AG08395 (cell line): ENCODE data around the gene TRIM2.

ENCODE experiments used
- DNase-seq: peaks from one replicate; pipeline ENCODE4 v3.0.0; 2012; ENCODE audit warnings: mixed read lengths, low spot score

The TRIM2 gene

DNA sequence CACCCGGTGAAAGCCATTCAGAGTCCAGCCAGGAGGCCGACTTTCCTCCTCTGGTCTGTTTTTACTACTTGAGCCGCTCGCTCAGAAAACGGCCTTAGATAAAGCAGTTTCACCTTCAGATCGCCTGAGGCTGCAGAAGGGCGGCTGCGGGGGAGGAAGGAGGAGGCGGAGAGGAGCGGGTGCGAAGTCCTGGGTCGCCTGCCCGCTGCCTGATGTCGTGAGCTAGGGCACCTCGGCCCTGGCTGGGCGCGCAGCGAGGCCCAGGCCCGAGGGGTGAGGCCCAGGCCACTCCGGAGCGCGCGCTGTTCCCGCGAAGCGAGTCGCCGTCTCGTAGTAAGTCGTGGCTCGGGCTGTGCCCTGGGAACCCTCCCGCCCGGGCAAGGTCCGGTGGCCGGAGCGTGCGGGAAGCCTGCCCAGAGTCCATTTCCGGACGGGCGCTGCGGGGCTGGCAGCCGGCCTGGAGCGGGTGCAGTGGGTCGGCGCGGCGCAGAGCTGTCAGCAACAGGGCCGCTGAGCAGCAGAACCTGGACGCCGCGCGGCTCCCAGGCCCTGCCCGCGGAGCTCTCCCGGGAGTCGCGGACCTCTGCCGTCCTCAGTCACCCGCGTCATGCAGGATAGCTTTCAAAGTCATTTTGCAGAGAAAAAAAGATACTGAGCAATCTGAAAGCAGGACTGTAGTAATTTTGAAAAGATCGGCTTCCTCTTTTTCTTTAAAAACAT lies 18.6 kb downstream of the TRIM2 start:
- DNase-seq = peak; percentile 61

DNA sequence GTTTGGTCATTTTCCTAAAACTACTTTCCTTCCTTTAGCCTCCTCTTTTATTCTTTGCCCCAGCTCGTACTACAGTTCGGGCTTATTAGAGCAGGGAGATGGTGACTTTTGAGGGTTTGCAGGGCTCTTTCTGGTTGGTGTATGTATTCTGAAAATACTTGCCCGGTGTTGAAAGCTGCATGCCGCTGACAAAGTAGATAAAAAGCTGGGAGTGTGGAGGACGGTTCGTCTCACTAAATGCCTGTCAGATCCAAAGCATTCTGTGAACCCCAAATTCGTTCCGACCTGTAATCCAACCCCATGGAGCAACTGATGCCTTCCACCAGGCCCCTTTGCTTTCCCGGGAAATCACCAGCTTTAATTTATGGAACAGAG lies 19.2 kb downstream of the TRIM2 start:
- peak; percentile 18 for DNase-seq

DNA sequence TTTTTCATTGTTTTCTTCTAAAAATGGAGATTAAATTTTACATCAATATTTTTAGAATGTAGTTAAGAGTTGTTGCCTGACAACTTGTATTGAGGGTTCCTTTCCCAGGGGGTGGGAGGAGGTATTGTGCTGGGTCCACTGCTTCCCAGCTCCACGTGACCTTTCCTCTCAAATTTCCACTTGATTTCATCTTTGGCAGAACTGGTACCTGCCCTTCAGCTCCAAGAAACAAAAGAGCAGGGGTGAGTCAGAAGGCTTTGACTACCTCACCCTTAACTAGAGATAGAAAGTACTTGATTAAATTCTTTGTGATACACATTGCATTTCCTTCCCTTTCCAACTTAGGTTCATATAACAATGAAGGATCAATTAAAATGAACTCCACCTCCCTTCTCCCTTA lies 19.7 kb downstream of the TRIM2 start:
- peak; percentile 13 for DNase-seq

DNA sequence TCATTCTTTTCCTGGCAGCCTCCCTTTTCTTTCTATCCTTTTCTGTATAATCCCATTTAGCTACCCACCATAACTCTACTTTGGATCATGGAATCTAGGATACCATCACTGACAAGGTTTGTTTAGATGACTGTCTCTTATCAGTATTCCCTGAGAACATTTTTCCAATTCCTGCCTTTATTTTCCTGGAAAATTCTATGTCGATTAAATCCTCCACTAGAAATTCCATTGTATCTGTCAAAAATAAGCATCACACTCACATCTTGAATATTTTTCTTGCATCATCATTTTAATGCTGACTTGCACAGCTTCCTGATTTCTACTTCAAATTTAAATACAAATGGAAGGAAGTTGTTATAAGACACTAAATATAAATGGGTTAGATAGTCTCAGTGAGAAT lies 20.2 kb downstream of the TRIM2 start:
- no peak for DNase-seq

DNA sequence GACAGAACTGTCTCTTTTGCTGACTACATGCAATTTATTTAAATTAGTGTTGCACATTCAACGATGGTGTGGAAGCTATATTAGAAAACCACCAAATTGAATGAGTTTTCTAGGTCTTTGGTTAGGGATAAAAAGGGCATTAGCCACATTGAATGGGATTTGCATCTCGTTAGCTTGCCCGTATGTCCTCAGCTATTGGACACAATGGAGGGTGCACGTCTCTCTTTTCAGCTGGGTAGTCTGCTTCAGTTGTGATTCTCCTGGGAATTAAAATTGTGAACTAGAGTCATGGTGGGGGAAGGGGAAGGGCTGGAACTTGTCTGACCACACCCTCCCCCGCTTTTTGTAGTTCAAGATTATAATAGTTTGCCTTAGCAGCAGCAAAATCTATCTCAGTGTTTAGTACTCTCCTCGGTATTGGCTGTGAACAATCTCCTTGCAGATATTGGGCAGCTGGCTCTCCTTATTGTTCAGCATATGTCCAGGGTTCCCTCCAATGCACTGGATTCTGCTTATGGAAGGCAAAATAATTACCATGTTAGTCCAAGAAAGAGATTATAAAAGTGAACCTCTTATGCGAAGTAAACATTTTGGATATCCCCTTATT lies 23.3 kb downstream of the TRIM2 start:
- no peak for DNase-seq

DNA sequence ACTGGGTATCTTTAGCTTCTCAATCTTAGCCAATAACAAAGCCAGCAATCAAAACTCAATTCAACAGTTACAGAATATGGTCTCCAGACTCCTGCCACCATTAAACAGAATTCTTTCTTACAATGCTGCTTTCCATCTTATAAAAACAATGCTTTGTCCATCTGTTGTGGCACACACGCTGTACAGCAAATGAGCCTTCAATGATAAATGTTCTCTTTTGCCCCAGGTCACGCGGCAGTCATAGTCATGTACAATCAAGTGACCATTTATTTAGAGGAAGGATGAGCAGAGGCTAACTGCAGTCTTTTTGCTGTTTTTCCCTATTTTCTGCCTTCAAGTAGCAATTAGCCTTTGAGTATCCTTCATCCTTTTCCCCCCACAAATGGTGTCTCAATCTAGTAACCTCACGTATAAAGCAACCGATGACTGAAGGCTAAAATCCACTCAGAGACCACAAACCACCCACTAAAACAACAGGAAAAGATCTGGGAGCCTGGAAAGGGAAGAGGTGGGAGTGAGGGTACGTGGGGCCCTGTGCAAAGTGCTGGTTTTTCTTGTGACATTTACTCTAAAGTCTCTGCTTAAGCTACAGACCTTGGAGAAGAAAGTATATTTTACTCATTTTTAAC lies 24.4 kb downstream of the TRIM2 start:
- DNase-seq = no peak

DNA sequence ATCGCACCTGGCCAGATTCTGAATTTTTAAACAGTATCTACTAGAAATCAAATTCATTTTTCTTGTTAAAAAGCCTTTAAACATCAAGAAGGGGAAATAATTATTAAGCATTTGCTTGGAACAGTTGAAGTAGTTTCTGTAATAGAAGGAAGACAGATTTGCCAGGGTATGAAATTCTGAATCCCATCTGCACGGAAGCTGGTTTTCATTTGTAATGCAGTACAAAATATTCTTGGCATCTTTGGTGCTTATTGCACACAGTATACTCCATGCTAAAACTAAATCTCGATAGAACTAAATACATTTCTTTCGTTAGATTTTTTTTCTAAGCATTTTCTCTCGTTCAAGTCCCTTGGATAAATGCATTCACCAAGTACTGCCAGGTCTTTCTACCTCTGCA lies 25.3 kb downstream of the TRIM2 start:
- DNase-seq = no peak

DNA sequence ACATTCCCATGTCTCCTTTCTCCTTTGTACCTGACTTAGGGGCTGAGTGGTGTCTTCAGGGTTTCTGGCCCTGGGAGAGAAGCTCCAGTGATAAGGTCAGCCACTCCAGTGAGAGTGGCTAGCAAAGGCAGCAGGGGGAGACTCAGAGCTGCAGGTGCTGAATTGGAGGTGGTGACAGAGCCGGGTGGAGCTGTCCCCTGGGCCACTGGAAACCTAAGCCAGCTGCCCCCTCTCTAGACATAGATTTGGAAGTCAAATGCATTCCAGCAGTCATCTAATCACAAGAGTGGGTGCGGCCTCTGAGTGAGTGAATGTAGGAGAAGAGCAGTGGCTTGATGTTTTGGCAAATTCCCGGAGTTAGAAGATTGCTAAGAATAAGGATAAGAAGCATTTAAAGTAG lies 28.5 kb downstream of the TRIM2 start:
- DNase-seq = no peak

DNA sequence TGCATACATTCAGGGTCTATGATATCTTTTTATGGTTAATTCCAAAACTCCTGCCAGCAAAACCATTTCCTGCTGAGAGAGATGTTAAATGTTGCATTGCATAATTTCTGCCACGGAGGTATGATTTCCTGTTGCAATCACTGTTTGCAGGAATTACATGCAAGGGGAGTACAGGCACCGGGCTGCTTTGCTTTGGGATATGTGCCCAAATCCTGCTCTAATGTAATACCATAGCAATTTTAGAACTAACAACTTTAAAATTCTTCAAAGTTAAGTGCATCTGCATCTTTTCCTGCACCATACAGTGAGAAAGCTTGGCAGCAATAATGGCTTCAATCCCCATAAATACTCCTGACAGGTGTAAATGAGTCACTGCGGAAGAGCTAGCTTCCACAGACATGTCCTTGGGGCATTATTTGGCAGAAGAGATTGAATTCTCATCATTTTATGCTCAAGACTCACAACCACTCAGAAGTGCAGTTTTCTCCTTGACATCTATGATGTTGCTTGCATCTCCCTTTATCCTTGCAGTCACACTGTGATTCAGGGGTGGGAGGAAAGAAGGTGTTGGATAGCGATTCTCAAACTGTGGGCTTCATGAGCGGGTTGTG lies 29.6 kb downstream of the TRIM2 start:
- peak; percentile 89 for DNase-seq

DNA sequence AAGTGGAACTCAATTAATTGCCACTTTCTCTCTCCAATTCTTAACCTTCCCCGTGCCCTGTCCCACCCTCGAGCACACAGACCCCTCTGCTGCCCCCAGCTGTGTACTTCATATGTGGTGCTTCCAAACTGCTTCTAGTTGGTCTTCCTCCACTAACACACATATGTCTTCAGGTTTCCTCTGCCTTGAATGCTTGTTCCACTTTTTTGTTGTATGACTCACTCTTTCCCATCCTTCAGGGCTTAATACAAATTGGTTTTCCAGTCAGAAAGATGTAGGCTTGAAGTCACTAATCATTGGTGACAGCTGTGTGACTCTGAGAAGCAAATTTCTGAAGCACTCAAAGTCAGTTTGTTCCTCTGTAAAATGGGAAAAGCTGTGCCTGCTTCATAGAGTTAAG lies 30.6 kb downstream of the TRIM2 start:
- no peak for DNase-seq

DNA sequence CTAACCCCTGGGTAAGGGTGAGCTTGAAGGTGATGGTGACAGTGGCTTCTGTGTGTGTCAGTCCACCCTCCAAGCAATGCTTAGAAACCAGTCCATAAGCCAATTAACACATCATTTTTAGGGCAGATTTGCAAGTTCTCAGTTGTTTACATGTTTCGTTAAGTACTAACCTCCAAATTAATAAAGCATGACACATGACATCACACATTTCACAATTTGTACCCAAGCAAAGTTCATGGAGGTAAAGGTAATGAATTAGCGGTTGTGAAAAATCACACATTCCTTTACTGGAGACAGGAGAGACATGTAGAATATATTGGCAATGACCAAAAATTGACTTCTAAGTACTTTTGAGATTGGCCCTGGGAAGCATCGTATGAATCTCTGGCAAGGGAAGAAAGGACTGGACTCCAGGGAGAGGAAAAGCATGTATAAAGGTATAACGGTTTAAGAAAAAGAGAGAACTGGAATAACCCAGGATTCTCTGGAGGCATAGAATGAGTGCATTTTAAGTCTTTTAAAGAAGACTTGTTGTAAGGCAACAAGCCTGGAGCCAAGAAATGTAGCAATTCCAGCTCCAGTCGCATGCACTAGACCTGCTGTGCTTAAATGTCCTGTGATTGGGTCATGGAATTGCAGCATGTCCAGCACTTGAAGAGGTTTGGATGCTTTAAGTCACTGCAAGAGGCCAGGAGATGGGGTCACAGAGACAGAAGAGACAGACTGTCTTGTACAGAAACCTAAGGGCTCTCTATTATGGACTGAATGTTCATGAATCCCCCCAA lies 34.1 kb downstream of the TRIM2 start:
- no peak for DNase-seq

DNA sequence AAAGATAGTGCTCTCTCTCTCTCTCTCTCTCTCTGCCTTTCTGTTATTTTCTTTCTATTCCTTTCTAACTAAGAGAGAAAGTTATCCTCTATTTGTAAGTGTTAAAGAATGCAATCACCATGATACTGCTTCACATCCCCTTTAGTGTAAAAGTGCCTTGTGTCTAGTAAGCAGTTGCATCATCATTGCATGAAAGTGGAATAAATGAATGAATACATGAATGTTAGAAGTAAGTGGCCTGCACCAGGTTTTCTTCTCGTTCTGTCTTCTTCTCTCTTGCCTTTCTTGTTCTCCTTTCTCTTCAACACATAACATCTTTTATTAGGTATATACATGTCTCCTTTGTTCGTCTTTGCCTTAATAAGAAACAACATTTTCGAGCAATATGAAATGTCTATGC lies 35.2 kb downstream of the TRIM2 start:
- DNase-seq = no peak

DNA sequence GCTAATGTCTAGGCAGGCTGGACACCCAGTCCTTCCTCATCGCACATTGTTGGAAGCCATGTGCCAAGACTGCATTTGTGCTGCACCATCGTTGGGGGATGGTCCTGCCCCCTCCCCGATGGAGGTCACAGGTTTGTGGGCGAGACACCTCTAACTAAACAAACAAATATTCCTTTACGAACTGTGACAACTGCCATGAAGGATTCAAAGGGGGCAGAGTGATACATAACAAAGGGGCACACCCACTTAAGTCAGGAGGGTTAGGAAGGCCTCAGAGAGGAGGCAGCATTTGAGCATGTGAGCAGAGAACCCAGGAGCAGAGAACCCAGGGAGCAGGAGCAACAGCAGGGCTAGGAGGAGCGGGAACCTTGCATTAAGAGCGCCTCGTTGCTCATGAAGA lies 37.1 kb downstream of the TRIM2 start:
- no peak for DNase-seq

DNA sequence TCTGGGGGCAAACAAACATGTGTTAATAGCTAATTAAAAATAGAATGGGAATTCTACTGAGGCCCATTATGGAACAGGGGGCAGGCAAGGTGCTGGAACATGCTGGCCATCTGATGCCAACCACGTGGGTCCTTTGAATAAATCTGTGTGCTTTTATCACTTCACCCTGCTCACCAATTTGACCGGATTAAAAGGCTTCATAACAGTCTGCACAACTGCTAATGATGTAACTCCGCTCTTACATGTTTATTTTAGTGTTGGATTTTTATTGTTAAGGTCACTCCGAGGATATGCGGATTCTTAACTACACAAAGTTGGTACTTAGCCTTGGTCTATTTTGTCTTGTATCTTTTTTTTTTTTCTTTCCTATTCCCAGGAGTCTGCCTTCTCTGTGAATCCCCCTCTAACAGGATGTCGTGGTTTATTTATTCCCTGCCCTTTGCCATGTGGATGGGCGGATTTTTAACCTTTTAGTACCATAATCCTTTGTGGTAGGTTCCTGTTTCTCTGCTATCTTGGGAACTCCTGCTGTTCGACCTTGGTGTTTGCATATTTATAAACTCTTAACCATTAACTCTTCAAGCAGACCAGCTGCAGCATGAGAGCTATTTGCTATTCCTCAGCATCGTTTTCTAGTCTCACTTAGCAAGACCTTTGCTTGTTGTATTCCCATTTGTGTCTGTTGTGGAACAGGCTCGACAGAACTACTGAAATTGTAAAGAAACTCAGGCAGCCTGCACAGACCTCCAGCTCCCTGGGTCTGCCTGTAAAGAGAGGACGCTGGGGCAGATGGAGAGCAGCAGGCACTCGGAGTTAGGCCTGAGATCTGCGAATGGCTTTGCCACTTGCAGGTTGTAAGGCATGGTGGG lies 38.0 kb downstream of the TRIM2 start:
- DNase-seq = no peak

DNA sequence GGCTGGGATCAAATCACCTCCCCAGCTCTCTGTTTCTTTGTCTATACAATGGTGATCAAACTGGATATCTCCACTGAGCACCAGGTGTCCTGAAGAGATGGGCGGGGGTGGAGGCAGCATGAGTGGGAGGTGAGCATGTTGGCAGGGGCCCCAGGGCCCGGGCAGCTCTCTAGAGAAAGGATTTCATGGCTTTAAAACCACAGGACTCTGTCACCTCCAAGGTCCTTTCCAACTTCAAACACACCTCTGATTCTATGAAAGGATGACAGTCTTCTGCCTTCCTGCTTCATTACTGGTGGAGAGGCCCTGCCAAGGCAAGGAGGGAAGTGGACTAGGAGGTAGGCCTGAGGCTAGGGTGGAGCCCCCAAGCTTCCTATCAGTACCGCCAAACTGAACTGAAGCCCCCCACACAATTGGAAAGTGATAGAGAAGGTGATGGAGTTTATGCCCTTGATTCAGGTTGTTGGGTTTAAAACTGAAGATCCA lies 38.6 kb downstream of the TRIM2 start:
- no peak for DNase-seq

DNA sequence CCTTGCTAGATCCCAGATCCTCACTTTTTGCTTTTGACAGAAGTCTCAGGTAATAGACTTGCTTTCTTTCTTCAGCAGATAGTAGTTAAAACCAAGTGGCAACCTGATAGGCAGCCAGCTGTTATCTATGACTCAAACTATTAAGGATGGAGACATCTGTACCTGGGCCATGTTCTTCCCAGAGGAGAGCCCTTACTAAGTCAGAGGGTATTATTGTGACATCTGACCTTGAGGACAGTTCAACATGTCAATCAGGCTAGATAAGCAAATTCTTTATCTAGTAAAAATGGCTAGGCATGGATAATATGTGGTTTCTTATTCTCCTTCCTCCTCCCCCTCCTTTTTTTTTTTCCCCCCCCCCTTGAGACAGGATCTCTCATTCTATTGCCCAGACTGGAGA lies 39.2 kb downstream of the TRIM2 start:
- no peak for DNase-seq

DNA sequence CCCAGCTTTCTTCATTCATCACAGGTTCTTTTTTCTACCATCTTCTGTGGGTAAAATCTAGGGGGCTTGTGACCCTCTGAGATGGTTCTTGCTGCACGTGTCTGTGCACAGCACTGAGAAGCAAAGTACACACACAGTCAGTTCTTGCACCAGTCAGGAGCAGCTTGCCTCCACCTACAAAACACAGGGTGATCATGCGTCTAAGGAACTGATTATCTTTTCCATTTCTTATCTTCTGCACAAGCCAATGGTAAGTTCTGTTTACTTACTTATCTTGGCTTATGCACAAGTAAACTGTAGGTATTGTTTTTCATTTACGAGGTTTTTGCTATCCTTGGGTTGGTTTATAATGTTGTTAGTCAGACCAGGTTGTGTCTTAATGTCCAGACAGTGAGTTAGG lies 40.7 kb downstream of the TRIM2 start:
- DNase-seq = no peak

DNA sequence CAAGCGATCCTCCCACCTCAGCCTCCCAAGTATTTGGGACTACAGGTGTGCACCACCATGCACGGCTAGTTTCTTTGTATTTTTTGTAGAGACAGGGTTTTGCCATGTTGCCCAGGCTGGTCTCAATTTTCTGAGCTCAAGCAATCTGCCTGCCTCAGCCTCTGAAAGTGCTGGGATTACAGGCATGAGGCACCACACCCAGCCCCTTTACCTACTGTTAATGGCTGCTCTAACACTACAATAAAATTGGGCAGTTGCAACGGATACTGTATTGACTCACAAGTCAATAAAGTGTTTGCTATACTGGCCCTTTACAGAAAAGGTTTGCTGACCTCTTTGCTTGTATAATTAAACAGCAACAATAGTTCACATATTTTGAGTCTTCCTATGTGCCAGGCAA lies 41.5 kb downstream of the TRIM2 start:
- DNase-seq = no peak

DNA sequence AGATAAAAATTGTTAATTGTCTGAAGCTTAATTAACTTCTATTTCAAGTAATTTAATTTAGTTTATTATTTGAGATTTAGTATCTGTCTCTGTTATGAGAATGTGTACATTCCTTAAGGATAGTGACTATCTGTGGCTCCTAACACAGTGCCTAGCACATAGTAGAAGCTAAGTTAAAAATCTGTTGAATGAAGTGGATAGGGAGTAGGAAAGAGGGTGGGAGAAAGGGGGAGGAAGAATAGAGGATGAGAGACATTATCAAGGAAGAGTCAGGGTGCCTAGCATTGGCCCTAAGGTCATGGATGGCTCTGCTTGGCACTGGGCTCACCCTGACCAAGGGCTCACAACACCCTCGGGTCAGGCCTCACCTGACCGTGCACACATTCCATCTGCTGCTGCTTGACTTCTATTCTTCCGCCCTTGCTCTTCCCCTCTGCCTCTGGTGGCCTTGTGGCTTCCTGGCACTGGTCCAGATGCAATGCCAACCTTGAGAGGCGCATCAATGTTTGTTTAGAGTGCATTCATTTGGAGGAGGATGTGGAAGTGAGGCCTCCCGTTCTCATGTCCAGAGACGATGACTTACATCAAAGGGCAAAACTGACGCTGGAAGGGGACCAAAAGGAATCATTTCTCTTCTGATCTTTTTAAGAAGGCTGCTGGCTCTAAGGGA lies 42.3 kb downstream of the TRIM2 start:
- DNase-seq = no peak

DNA sequence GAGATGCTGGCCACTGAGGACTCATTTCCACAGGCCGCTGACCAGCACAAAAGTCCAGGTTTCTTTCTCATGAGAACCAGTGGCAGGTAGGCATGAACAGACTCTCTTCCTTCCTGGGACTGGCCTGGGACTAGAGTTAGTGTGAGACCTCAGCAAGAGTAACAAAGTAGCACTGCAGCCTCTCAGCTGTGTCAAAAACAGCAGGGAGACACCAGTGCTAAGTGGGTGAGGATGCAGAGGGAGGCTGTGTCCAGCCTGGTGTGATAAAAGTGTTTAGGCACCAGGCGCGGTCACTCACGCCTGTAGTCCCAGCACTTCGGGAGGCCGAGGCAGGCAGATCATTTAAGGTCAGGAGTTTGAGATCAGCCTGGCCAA lies 42.9 kb downstream of the TRIM2 start:
- no peak for DNase-seq

DNA sequence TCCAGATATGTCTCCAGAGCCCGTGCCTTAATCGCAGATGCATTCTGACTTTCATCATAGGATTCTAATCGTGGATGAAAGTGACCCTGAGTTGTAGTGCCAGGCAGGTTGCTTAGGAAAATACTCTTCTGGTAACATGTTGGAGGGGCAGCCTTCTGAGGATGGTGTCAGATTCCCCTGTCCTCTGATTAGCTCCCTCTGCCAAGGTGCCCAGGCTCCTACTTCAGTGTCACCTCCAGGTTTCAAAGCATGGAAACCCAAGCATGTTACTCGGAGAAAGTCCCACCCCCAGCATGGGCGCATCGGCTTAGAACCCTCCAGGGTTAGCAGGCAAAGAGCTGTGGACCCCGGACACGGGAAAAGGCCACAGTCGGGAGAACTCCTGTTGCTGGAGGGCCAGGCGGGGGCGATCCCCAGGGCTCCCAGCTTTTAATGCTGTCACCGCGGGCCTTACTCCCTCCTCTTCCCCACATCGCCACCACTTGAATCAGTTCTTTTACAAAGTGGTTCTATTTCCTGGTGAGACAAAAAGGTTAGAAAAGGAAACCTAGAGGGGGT lies 44.5 kb downstream of the TRIM2 start:
- no peak for DNase-seq
